GM23338 (cell line): ENCODE results near the gene PDS5A. TPM values are rescaled to one million over a fixed set of nuclear protein-coding genes. Genes with fewer than 3 reads are reported as not detected.
"Not testable (repeated sequence)": the region's sequence is repeated elsewhere in the genome, so short reads cannot be mapped to it uniquely, and the experiment has no call there.

Experiments used
- ATAC-seq: fragments of 200-7000 bp; cut with Tn5 transposase; 3 replicates; pipeline ENCODE4 v1.9.1; 2020
- DNase-seq: peaks from one replicate; pipeline ENCODE4 v3.0.0-alpha.2; 2015; ENCODE audit warnings: low spot score
- H2AFZ ChIP-seq: fragments of 200-600 bp; sonication (generic); 2 replicates; pipeline ENCODE4 v1.8.0; 2016; ENCODE audit warnings: antibody characterized with exemption, mild to moderate bottlenecking, moderate library complexity
- H3F3A ChIP-seq: fragments of 200-600 bp; sonication (generic); replicated peaks from 2 replicates; pipeline ENCODE4 v1.8.0; 2017; ENCODE audit warnings: antibody characterized with exemption, mixed run types, low read depth
- H3K27ac ChIP-seq: fragments of 200-600 bp; sonication (generic); 2 replicates; pipeline ENCODE4 v1.6.1; 2016; ENCODE audit warnings: low read depth
- H3K27me3 ChIP-seq: fragments of 200-600 bp; sonication (generic); 2 replicates; pipeline ENCODE4 v1.8.0; 2016; ENCODE audit warnings: mild to moderate bottlenecking, mixed run types, moderate library complexity; ENCODE audit not compliant: insufficient read depth
- H3K36me3 ChIP-seq: fragments of 200-600 bp; sonication (generic); 2 replicates; pipeline ENCODE4 v1.8.0; 2016; ENCODE audit warnings: mild to moderate bottlenecking; ENCODE audit not compliant: insufficient read depth
- H3K4me1 ChIP-seq: fragments of 200-600 bp; sonication (generic); 2 replicates; pipeline ENCODE4 v1.8.0; 2016; ENCODE audit warnings: mild to moderate bottlenecking, moderate library complexity; ENCODE audit not compliant: insufficient read depth
- H3K4me2 ChIP-seq: fragments of 200-600 bp; sonication (generic); 2 replicates; pipeline ENCODE4 v1.7.1; 2017; ENCODE audit warnings: mixed run types
- H3K4me3 ChIP-seq: fragments of 200-600 bp; sonication (generic); 2 replicates; pipeline ENCODE4 v1.6.1; 2016; ENCODE audit warnings: mixed run types
- H3K79me2 ChIP-seq: fragments of 200-600 bp; sonication (generic); replicated peaks from 2 replicates; pipeline ENCODE4 v1.8.0; 2017; ENCODE audit warnings: mild to moderate bottlenecking; ENCODE audit not compliant: insufficient read depth
- H3K9me2 ChIP-seq: fragments of 200-600 bp; sonication (generic); 2 replicates; pipeline ENCODE4 v1.8.0; 2017; ENCODE audit not compliant: insufficient read depth
- H4K20me1 ChIP-seq: fragments of 200-600 bp; sonication (generic); replicated peaks from 2 replicates; pipeline ENCODE4 v1.8.0; 2017; ENCODE audit warnings: mild to moderate bottlenecking; ENCODE audit not compliant: insufficient read depth
- H3K27ac Mint-ChIP-seq: 2 replicates; pipeline ENCODE4 v1.8.0; 2020; ENCODE audit warnings: inconsistent platforms, mild to moderate bottlenecking, moderate library complexity, mixed read lengths
- H3K27me3 Mint-ChIP-seq: 3 replicates; pipeline ENCODE4 v1.8.0; 2022; ENCODE audit warnings: low read depth, mild to moderate bottlenecking, moderate library complexity, mixed read lengths, inconsistent platforms; ENCODE audit not compliant: insufficient read depth, poor library complexity
- H3K36me3 Mint-ChIP-seq: 3 replicates; pipeline ENCODE4 v1.8.0; 2021; ENCODE audit warnings: low read depth, mild to moderate bottlenecking, inconsistent platforms, moderate library complexity, mixed read lengths
- H3K4me1 Mint-ChIP-seq: 3 replicates; pipeline ENCODE4 v1.8.0; 2020; ENCODE audit warnings: mild to moderate bottlenecking, inconsistent platforms, mixed read lengths
- H3K4me3 Mint-ChIP-seq: 3 replicates; pipeline ENCODE4 v1.8.0; 2021; ENCODE audit warnings: moderate library complexity, mild to moderate bottlenecking, inconsistent platforms, mixed read lengths
- H3K9me3 Mint-ChIP-seq: 3 replicates; pipeline ENCODE4 v1.8.0; 2020; ENCODE audit warnings: moderate library complexity, mild to moderate bottlenecking, inconsistent platforms, mixed read lengths
- EZH2phosphoT487 ChIP-seq: fragments of 200-600 bp; sonication (generic); IDR thresholded peaks from one replicate; pipeline ENCODE4 v1.8.1; 2018; ENCODE audit warnings: antibody characterized with exemption; ENCODE audit not compliant: unreplicated experiment
- JUNB ChIP-seq: IDR thresholded peaks from one replicate; pipeline ENCODE4 v1.6.1; 2016; ENCODE audit warnings: antibody characterized with exemption; ENCODE audit not compliant: unreplicated experiment
- POLR2AphosphoS5 ChIP-seq: IDR thresholded peaks from 2 replicates; pipeline ENCODE4 v1.6.1; 2016; ENCODE audit warnings: antibody characterized with exemption, low read depth
- STAT1 ChIP-seq: IDR thresholded peaks from one replicate; pipeline ENCODE4 v1.6.1; 2016; ENCODE audit warnings: antibody characterized with exemption; ENCODE audit not compliant: unreplicated experiment
- ZNF114 ChIP-seq: fragments of 250-450 bp; sonication (Bioruptor Pico); IDR thresholded peaks from 2 replicates; pipeline ENCODE4 v1.5.0; 2020; ENCODE audit warnings: mild to moderate bottlenecking, moderate library complexity
- ZNF331 ChIP-seq: fragments of 250-450 bp; sonication (Bioruptor Pico); IDR thresholded peaks from 2 replicates; pipeline ENCODE4 v1.5.0; 2020; ENCODE audit warnings: low read depth, mild to moderate bottlenecking, moderate library complexity
- polyA plus RNA-seq: library from polyadenylated mRNA; unstranded; fragments of >200 nt; fragmentation: Nextera tagmentation; extraction: Ambion mirVana; gene quantifications from 2 replicates; pipeline ENCODE4 v1.2.1, GENCODE V29; 2016
- total RNA-seq: library from RNA; depleted of rRNA; stranded (reverse); fragments of >200 nt; shearing (Covaris generic); gene quantifications from 2 replicates; pipeline ENCODE4 v1.2.3, GENCODE V29; 2014
- TF ChIP-seq, protein P1 (sequence below): IDR thresholded peaks from 2 replicates; pipeline ENCODE4 v1.6.1; 2016; ENCODE audit warnings: antibody characterized with exemption
- TF ChIP-seq, protein P2 (sequence below), 2 experiments: fragments of 200-600 bp in 1 of 2; sonication (generic) in 1 of 2; conservative IDR thresholded peaks; 2 replicates each; pipeline versions ENCODE4 v1.5.1 to v1.6.1; 2016 to 2017; ENCODE audit warnings: antibody characterized with exemption in 2 of 2, low read depth in 2 of 2, mild to moderate bottlenecking in 2 of 2, moderate library complexity in 1 of 2

Gene PDS5A
- total and polyA plus RNA-seq, 2 experiments from 2014 or later = 22.1 to 91.9 TPM

DNA sequence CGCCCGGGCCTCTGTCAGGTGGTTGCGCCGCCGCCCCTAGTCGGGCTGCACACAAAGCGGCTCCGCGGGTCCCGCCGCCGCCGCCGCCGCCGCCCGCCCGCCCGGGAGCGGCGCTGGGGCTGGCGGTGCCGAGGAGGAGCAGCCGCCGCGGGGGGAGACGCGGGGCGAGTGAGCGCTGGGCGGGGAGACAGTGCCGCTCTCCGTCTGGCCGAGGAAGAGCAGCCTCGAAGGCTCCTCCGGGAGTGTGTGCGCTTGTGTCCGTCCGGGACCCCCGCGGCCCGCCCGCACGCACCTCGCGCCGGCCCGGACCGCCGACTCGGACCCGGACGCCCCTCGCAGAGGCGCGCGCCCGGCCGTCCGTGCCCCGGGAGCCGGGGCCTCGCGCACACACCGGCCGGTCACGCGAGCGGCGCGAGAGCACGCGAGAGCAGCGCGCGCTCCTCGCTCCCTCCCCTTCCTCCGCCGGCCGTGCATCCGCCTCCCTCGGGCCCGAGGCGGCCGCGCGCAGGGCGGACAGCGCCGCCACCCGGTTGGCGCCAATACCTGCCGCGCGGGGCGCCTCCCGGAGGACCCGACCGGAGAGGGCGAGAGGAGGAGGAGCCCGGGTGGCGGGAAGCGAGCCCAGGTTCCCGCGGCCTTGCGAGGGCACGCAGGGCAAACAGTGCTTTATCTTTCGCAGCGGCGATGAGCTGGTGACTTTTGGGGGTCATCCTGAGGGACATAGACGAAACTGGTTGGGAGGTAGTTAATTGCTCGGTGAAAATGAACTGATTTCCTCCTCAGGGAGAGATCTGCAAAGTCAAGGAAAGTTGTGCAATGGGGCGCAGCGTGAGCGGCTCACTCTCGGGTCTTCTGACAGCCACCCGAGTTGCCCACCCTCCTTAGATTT is at the start of gene PDS5A (continued):
- TF ChIP-seq, protein P1, sequence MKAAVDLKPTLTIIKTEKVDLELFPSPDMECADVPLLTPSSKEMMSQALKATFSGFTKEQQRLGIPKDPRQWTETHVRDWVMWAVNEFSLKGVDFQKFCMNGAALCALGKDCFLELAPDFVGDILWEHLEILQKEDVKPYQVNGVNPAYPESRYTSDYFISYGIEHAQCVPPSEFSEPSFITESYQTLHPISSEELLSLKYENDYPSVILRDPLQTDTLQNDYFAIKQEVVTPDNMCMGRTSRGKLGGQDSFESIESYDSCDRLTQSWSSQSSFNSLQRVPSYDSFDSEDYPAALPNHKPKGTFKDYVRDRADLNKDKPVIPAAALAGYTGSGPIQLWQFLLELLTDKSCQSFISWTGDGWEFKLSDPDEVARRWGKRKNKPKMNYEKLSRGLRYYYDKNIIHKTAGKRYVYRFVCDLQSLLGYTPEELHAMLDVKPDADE = peak; percentile 36; the same call in 1 of the 2 replicates

DNA sequence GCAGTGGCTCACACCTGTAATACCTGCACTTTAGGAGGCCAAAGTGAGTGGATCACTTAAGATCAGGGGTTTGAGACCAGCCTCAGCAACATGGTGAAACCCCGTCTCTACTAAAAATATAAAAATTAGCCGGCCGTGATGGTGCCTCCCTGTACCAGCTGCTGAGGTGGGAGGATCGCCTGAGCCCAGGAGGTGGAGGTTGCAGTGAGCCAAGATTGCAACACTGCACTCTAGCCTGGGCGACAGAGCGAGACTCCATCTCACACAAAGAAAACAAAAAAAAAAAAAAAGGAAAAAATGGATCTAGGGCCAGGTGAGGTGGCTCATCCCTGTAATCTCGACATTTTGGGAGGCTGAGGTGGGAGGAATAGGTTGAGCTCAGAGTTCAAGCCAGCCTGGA is 46.3 kb upstream of the PDS5A start:
- not testable (repeated sequence) for H3K4me1 Mint-ChIP-seq, H3K36me3 Mint-ChIP-seq, H3K4me3 Mint-ChIP-seq, H3K4me1 ChIP-seq, H3K4me2 ChIP-seq, H4K20me1 ChIP-seq, ATAC-seq, H3K36me3 ChIP-seq, H3K4me3 ChIP-seq, H3K9me3 Mint-ChIP-seq, H3K27me3 ChIP-seq, H3K79me2 ChIP-seq, DNase-seq, H3K27me3 Mint-ChIP-seq, H3F3A ChIP-seq, H3K27ac ChIP-seq, H2AFZ ChIP-seq, H3K27ac Mint-ChIP-seq, H3K9me2 ChIP-seq

DNA sequence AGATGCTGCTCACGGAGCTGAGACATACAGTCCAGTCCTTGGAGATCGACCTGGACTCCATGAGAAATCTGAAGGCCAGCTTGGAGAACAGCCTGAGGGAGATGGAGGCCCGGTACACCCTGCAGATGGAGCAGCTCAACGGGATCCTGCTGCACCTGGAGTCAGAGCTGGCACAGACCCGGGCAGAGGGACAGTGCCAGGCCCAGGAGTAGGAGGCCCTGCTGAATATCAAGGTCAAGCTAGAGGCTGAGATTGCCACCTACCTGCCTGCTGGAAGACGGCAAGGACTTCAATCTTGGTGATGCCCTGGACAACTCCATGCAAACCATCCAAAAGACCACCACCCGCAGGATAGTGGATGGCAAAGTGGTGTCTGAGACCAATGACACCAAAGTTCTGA is 43.4 kb upstream of the PDS5A start:
- H3K4me3 Mint-ChIP-seq, H3K4me3 ChIP-seq, H3K79me2 ChIP-seq, H3K4me2 ChIP-seq, H3K9me3 Mint-ChIP-seq, H3K9me2 ChIP-seq, H2AFZ ChIP-seq, H3K4me1 Mint-ChIP-seq, H3F3A ChIP-seq, ATAC-seq, H3K36me3 ChIP-seq, H3K27me3 Mint-ChIP-seq, H3K27me3 ChIP-seq, H4K20me1 ChIP-seq, H3K36me3 Mint-ChIP-seq, DNase-seq, H3K27ac ChIP-seq, H3K4me1 ChIP-seq, H3K27ac Mint-ChIP-seq: not testable (repeated sequence)

DNA sequence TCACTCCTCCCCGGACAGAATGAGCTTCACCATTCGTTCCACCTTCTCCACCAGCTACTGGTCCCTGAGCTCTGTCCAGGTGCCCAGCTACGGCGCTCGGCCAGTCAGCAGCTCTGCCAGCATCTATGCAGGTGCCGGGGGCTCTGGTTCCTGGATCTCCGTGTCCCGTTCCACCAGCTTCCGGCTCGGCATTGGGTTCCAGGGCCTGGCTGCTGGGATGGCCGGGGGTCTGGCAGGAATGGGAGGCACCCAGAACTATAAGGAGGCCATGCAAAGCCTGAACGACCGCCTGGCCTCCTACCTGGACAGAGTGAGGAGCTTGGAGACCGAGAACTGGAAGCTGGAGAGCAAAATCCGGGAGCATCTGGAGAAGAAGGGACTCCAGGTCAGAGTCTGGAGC is 42.5 kb upstream of the PDS5A start:
- H3K79me2 ChIP-seq = no peaks in the 10 kb centered on the region
- no peak for ATAC-seq
- H3K4me3 ChIP-seq = no peak overlapping the region
- no peaks in the 10 kb centered on the region for H3K36me3 ChIP-seq
- Mint-ChIP-seq H3K27ac (no peak overlapping the region), H3K9me3 (no peaks in the 10 kb centered on the region), H3K4me3 (no peak overlapping the region), H3K4me1 (no peaks in the 10 kb centered on the region), H3K36me3 (no peaks in the 10 kb centered on the region), H3K27me3 (no peaks in the 10 kb centered on the region)
- no peaks in the 10 kb centered on the region for H3K4me1 ChIP-seq
- H3K9me2 ChIP-seq = no peaks in the 10 kb centered on the region
- H2AFZ ChIP-seq = no peak overlapping the region
- H3F3A ChIP-seq = no peaks in the 10 kb centered on the region
- no peaks in the 10 kb centered on the region for H4K20me1 ChIP-seq
- H3K27ac ChIP-seq = no peak overlapping the region
- no peak for DNase-seq
- H3K4me2 ChIP-seq = no peak overlapping the region
- no peaks in the 10 kb centered on the region for H3K27me3 ChIP-seq
- TF ChIP-seq STAT1 (no peak), POLR2AphosphoS5 (no peak), ZNF114 (CRISPR knock-in tag) (no peak), EZH2phosphoT487 (no peak), ZNF331 (no peak), JUNB (no peak)
- TF ChIP-seq, protein P2, sequence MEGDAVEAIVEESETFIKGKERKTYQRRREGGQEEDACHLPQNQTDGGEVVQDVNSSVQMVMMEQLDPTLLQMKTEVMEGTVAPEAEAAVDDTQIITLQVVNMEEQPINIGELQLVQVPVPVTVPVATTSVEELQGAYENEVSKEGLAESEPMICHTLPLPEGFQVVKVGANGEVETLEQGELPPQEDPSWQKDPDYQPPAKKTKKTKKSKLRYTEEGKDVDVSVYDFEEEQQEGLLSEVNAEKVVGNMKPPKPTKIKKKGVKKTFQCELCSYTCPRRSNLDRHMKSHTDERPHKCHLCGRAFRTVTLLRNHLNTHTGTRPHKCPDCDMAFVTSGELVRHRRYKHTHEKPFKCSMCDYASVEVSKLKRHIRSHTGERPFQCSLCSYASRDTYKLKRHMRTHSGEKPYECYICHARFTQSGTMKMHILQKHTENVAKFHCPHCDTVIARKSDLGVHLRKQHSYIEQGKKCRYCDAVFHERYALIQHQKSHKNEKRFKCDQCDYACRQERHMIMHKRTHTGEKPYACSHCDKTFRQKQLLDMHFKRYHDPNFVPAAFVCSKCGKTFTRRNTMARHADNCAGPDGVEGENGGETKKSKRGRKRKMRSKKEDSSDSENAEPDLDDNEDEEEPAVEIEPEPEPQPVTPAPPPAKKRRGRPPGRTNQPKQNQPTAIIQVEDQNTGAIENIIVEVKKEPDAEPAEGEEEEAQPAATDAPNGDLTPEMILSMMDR (conservative IDR thresholded peaks at IDR 0.05; ENCODE audit: low read depth in 2 of 2) = no peak
